DOHH2 (cell line): ENCODE measurements around the gene BPI.

Experiments used
- CTCF ChIP-seq: fragments of 200-600 bp; sonication (generic); IDR thresholded peaks from one replicate; pipeline ENCODE4 v1.5.1; 2014; ENCODE audit warnings: antibody characterized with exemption, mild to moderate bottlenecking, low read depth, low read length; ENCODE audit not compliant: poor library complexity, severe bottlenecking
- EZH2phosphoT487 ChIP-seq: fragments of 200-600 bp; sonication (generic); IDR thresholded peaks from 2 replicates; pipeline ENCODE4 v1.6.1; 2017; ENCODE audit warnings: borderline replicate concordance, mild to moderate bottlenecking, antibody characterized with exemption, low read length, moderate library complexity, mixed read lengths

GRCh38 chr20:38303908-38304379, at the start of gene BPI:
- TF ChIP-seq CTCF (no peak), EZH2phosphoT487 (no peak)
